C4-2B (cell line): Measurements from ENCODE around the gene CLRN1.

Source experiments
- ZFX ChIP-seq: fragments of 450-650 bp; IDR thresholded peaks from 2 replicates; pipeline ENCODE4 v1.6.1; 2017
- TF ChIP-seq, protein P1 (sequence below): fragments of 450-650 bp; conservative IDR thresholded peaks from 2 replicates; pipeline ENCODE4 v1.5.1; 2017; ENCODE audit warnings: mild to moderate bottlenecking

DNA sequence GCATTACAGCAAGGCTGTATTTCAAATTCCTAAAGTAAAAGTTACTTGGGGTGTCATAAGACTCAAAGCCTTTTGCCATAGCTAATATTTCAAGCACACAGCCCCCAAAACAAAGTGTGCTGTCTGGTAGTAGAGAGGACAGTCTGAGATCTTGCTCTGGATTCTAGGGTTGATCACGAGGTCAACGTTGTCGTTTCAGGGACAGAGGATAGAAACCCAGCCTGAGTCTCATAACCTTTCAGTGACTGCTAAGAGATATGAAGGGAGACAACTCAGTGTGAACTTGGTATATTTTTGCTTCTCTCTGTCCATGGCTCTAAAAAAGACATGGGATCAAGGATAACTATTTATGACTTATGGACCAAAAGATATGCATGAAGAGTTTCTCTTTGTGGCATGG, 41.7 kb downstream of the CLRN1 start:
- TF ChIP-seq, protein P1, sequence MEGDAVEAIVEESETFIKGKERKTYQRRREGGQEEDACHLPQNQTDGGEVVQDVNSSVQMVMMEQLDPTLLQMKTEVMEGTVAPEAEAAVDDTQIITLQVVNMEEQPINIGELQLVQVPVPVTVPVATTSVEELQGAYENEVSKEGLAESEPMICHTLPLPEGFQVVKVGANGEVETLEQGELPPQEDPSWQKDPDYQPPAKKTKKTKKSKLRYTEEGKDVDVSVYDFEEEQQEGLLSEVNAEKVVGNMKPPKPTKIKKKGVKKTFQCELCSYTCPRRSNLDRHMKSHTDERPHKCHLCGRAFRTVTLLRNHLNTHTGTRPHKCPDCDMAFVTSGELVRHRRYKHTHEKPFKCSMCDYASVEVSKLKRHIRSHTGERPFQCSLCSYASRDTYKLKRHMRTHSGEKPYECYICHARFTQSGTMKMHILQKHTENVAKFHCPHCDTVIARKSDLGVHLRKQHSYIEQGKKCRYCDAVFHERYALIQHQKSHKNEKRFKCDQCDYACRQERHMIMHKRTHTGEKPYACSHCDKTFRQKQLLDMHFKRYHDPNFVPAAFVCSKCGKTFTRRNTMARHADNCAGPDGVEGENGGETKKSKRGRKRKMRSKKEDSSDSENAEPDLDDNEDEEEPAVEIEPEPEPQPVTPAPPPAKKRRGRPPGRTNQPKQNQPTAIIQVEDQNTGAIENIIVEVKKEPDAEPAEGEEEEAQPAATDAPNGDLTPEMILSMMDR: no peak
- no peak for TF ChIP-seq ZFX
